Neural cell (in vitro differentiated cells): ENCODE results near the gene SPDYE4.

Source experiments
- EZH2 ChIP-seq: fragments of 200-600, 300-800 bp; shearing (Covaris generic), sonication (generic); IDR thresholded peaks from 2 replicates; pipeline ENCODE4 v1.6.1; 2014; ENCODE audit warnings: antibody characterized with exemption, low read length, borderline replicate concordance, mild to moderate bottlenecking; ENCODE audit not compliant: insufficient read depth, poor library complexity, severe bottlenecking
- TF ChIP-seq, protein P1 (sequence below): fragments of 450-650 bp; IDR thresholded peaks from 2 replicates; pipeline ENCODE4 v1.5.1; 2014; ENCODE audit warnings: antibody characterized with exemption, mild to moderate bottlenecking, moderate library complexity; ENCODE audit not compliant: poor library complexity, severe bottlenecking

DNA sequence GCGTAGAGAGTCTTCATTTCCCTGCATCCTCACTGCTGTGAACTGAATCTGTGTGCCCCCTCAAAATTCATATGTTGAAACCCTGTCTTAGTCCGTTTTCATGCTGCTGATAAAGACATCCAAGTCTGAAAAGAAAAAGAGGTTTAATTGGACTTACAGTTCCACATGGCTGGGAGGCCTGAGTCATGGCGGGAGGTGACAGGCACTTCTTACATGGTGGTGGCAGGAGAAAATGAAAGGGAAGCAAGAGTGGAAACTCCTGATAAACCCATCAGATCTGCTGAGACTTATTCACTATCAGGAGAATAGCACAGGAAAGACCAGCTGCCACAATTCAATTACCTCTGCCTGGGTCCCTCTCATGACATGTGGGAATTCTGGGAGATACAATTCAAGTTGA, 10.6 kb downstream of the SPDYE4 start:
- TF ChIP-seq, protein P1, sequence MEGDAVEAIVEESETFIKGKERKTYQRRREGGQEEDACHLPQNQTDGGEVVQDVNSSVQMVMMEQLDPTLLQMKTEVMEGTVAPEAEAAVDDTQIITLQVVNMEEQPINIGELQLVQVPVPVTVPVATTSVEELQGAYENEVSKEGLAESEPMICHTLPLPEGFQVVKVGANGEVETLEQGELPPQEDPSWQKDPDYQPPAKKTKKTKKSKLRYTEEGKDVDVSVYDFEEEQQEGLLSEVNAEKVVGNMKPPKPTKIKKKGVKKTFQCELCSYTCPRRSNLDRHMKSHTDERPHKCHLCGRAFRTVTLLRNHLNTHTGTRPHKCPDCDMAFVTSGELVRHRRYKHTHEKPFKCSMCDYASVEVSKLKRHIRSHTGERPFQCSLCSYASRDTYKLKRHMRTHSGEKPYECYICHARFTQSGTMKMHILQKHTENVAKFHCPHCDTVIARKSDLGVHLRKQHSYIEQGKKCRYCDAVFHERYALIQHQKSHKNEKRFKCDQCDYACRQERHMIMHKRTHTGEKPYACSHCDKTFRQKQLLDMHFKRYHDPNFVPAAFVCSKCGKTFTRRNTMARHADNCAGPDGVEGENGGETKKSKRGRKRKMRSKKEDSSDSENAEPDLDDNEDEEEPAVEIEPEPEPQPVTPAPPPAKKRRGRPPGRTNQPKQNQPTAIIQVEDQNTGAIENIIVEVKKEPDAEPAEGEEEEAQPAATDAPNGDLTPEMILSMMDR: no peak
- no peak for TF ChIP-seq EZH2
